ENCODE data around the gene MARCHF11.

- TF ChIP-seq, protein P1, sequence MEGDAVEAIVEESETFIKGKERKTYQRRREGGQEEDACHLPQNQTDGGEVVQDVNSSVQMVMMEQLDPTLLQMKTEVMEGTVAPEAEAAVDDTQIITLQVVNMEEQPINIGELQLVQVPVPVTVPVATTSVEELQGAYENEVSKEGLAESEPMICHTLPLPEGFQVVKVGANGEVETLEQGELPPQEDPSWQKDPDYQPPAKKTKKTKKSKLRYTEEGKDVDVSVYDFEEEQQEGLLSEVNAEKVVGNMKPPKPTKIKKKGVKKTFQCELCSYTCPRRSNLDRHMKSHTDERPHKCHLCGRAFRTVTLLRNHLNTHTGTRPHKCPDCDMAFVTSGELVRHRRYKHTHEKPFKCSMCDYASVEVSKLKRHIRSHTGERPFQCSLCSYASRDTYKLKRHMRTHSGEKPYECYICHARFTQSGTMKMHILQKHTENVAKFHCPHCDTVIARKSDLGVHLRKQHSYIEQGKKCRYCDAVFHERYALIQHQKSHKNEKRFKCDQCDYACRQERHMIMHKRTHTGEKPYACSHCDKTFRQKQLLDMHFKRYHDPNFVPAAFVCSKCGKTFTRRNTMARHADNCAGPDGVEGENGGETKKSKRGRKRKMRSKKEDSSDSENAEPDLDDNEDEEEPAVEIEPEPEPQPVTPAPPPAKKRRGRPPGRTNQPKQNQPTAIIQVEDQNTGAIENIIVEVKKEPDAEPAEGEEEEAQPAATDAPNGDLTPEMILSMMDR (IDR thresholded peaks at IDR 0.05) = no peak
- no peak for TF ChIP-seq POLR2A (IDR thresholded peaks at IDR 0.05)
Measured at GRCh38 chr5:16120579-16120978, 59.0 kb downstream of the MARCHF11 start.
